Measurements from ENCODE around the gene SHLD1.

SHLD1 gene

GRCh38 chr20:5784735-5785134 is 34.5 kb downstream of the SHLD1 start:
- no peaks in the 10 kb centered on the region for H3K36me3 ChIP-seq (ENCODE audit: control insufficient read depth in 1 of 2, insufficient read depth in 2 of 2, low read depth in 1 of 2, low read length in 2 of 2)
- no peak overlapping the region for H2AK5ac ChIP-seq (ENCODE audit: low read length, severe bottlenecking)
- no peaks in the 10 kb centered on the region for H3K79me1 ChIP-seq (replicated peaks; ENCODE audit: low read length, poor library complexity, severe bottlenecking)
- no peak overlapping the region for H4K8ac ChIP-seq (ENCODE audit: low read length)
- no peak overlapping the region for H2BK12ac ChIP-seq (ENCODE audit: low read length in 2 of 2)
- no peak overlapping the region for H4K91ac ChIP-seq (ENCODE audit: low read length)
- no peak overlapping the region for H3K23ac ChIP-seq (ENCODE audit: low read length in 2 of 2)
- H3K27me3 ChIP-seq (ENCODE audit: control insufficient read depth in 1 of 2, insufficient read depth in 1 of 2, low read length in 2 of 2) = no peaks in the 10 kb centered on the region
- peaks cover 5% of the 10 kb centered on the region for H3K4me1 ChIP-seq (ENCODE audit: control insufficient read depth, insufficient read depth, low read depth, low read length)
- H3K9me3 ChIP-seq (ENCODE audit: control insufficient read depth, low read length) = no peaks in the 10 kb centered on the region
- no peak overlapping the region for H3K4me2 ChIP-seq (ENCODE audit: low read length, poor library complexity, severe bottlenecking)
- no peak for DNase-seq
- no peak overlapping the region for H3K9ac ChIP-seq (ENCODE audit: low read length)
- H2BK15ac ChIP-seq (ENCODE audit: low read depth, poor library complexity, severe bottlenecking) = no peak overlapping the region
- no peak overlapping the region for H3K27ac ChIP-seq (ENCODE audit: low read length, poor library complexity, severe bottlenecking)
- H2BK120ac ChIP-seq (ENCODE audit: low read depth, low read length) = no peak overlapping the region
- H3K14ac ChIP-seq (ENCODE audit: low read length in 2 of 2) = no peak overlapping the region
- no peak overlapping the region for H3K4me3 ChIP-seq (ENCODE audit: insufficient read depth in 1 of 2, low read depth in 1 of 2, low read length in 2 of 2)
- 96% methylated on average over 7 of the region's 8 CpGs for WGBS
- no peak overlapping the region for H3K4ac ChIP-seq (ENCODE audit: low read depth in 1 of 2, low read length in 2 of 2)
- H3K18ac ChIP-seq (ENCODE audit: low read depth in 1 of 2, low read length in 2 of 2) = no peak overlapping the region
- no peak overlapping the region for H2BK5ac ChIP-seq (ENCODE audit: low read depth, low read length, poor library complexity, severe bottlenecking)
- no peak overlapping the region for H2AFZ ChIP-seq (ENCODE audit: low read depth, low read length)

DNA sequence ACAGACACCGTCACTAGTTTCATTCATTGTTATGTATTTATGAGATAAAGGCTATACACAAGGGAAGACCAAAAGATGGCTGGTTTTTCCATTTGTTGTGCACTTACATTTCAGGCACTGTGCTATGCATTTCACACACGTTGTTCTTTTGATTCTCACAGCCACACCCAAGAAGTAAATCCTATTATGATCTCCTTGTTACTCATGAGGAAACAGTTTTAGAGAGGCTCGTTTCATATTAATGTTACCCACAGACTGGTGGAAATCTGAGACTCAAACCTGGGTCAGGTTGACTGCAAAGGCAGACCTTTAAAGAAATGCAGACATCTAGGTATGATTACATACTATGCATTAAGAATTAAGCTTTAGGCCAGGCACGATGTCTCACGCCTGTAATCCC is 34.9 kb downstream of the SHLD1 start:
- Histone ChIP-seq H4K8ac (ENCODE audit: low read length) (no peak overlapping the region), H4K91ac (ENCODE audit: low read length) (no peak overlapping the region), H3K9me3 (ENCODE audit: control insufficient read depth, low read length) (no peaks in the 10 kb centered on the region), H2BK15ac (ENCODE audit: low read depth, poor library complexity, severe bottlenecking) (no peak overlapping the region), H3K4me3 (ENCODE audit: insufficient read depth in 1 of 2, low read depth in 1 of 2, low read length in 2 of 2) (no peak overlapping the region), H3K36me3 (ENCODE audit: control insufficient read depth in 1 of 2, insufficient read depth in 2 of 2, low read depth in 1 of 2, low read length in 2 of 2) (no peaks in the 10 kb centered on the region), H2AK5ac (ENCODE audit: low read length, severe bottlenecking) (no peak overlapping the region), H3K18ac (ENCODE audit: low read depth in 1 of 2, low read length in 2 of 2) (no peak overlapping the region), H3K4me2 (ENCODE audit: low read length, poor library complexity, severe bottlenecking) (no peak overlapping the region), H3K23ac (ENCODE audit: low read length in 2 of 2) (no peak overlapping the region), H3K4ac (ENCODE audit: low read depth in 1 of 2, low read length in 2 of 2) (no peak overlapping the region), H2AFZ (ENCODE audit: low read depth, low read length) (no peak overlapping the region), H2BK5ac (ENCODE audit: low read depth, low read length, poor library complexity, severe bottlenecking) (no peak overlapping the region), H3K27ac (ENCODE audit: low read length, poor library complexity, severe bottlenecking) (no peak overlapping the region), H3K79me1 (replicated peaks; ENCODE audit: low read length, poor library complexity, severe bottlenecking) (no peaks in the 10 kb centered on the region), H2BK12ac (ENCODE audit: low read length in 2 of 2) (no peak overlapping the region), H2BK120ac (ENCODE audit: low read depth, low read length) (no peak overlapping the region), H3K27me3 (ENCODE audit: control insufficient read depth in 1 of 2, insufficient read depth in 1 of 2, low read length in 2 of 2) (no peaks in the 10 kb centered on the region), H3K14ac (ENCODE audit: low read length in 2 of 2) (no peak overlapping the region), H3K9ac (ENCODE audit: low read length) (no peak overlapping the region), H3K4me1 (ENCODE audit: control insufficient read depth, insufficient read depth, low read depth, low read length) (peaks cover 5% of the 10 kb centered on the region)
- no peak for DNase-seq
- 98% methylated on average over 3 of the region's 5 CpGs for WGBS

DNA sequence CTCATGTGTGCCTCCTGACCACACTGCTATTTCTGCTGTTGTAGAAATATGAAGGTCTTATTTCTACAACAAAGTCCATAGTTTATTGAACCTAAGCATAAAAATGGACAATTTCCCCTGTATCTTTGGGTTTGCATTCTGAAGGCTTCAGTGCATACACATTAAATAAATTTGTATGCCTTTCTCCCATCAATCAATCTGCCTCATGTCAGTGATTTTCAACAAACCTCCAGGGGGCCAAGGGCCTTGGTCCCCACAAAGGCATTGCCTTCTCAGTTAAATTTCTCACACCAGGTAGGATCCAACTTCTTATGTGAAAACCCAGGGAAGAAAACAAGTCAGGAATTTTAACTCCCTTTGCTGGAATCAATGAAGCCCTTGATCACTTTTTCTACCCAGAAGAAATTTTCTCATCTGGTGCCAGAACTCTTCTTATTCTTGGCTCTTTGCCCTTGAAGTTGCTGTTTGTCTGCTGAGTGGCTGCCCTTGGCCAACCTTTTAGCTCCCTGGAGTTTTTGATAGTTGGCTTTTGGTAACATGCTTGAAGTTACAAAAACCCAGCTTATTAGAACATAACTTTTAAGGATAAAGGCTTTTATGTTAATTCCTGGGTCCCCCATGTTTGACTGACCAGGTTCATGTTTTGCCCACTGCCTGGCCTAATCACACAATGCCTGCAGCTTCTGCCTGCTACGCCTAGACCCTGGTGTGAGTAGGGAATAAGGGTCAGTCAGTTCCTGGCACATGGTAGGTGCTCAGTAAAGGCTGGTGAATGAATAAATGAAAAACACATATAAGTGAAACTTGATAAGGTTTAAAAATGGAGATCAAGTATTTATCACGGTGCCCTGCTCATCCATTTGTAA is 37.0 kb downstream of the SHLD1 start:
- Histone ChIP-seq H2BK5ac (ENCODE audit: low read depth, low read length, poor library complexity, severe bottlenecking) (no peak overlapping the region), H3K9me3 (ENCODE audit: control insufficient read depth, low read length) (no peaks in the 10 kb centered on the region), H3K4ac (ENCODE audit: low read depth in 1 of 2, low read length in 2 of 2) (no peak overlapping the region), H4K8ac (ENCODE audit: low read length) (no peak overlapping the region), H2BK120ac (ENCODE audit: low read depth, low read length) (no peak overlapping the region), H3K9ac (ENCODE audit: low read length) (peak overlapping the region; percentile 39), H3K27ac (ENCODE audit: low read length, poor library complexity, severe bottlenecking) (peak overlapping the region; percentile 28), H2BK15ac (ENCODE audit: low read depth, poor library complexity, severe bottlenecking) (no peak overlapping the region), H3K27me3 (ENCODE audit: control insufficient read depth in 1 of 2, insufficient read depth in 1 of 2, low read length in 2 of 2) (no peaks in the 10 kb centered on the region), H3K4me1 (ENCODE audit: control insufficient read depth, insufficient read depth, low read depth, low read length) (peaks cover 3% of the 10 kb centered on the region), H2AK5ac (ENCODE audit: low read length, severe bottlenecking) (no peak overlapping the region), H3K18ac (ENCODE audit: low read depth in 1 of 2, low read length in 2 of 2) (no peak overlapping the region), H3K79me1 (replicated peaks; ENCODE audit: low read length, poor library complexity, severe bottlenecking) (no peaks in the 10 kb centered on the region), H3K23ac (ENCODE audit: low read length in 2 of 2) (no peak overlapping the region), H4K91ac (ENCODE audit: low read length) (no peak overlapping the region), H2AFZ (ENCODE audit: low read depth, low read length) (no peak overlapping the region), H3K4me2 (ENCODE audit: low read length, poor library complexity, severe bottlenecking) (no peak overlapping the region), H3K4me3 (ENCODE audit: insufficient read depth in 1 of 2, low read depth in 1 of 2, low read length in 2 of 2) (peak overlapping the region in 1 of 2 experiments; percentile 40), H3K14ac (ENCODE audit: low read length in 2 of 2) (no peak overlapping the region), H3K36me3 (ENCODE audit: control insufficient read depth in 1 of 2, insufficient read depth in 2 of 2, low read depth in 1 of 2, low read length in 2 of 2) (no peaks in the 10 kb centered on the region), H2BK12ac (ENCODE audit: low read length in 2 of 2) (peak overlapping the region in 1 of 2 experiments; percentile 84)
- WGBS = 89% methylated on average over 1 of the region's 2 CpGs
- DNase-seq = peak; percentile 31

GRCh38 chr20:5787796-5788165 is 37.6 kb downstream of the SHLD1 start:
- no peak overlapping the region for H3K4ac ChIP-seq (ENCODE audit: low read depth in 1 of 2, low read length in 2 of 2)
- H3K23ac ChIP-seq (ENCODE audit: low read length in 2 of 2) = no peak overlapping the region

More at GRCh38 chr20:5787796-5788165, 37.6 kb downstream of the SHLD1 start:
- H3K4me2 ChIP-seq (ENCODE audit: low read length, poor library complexity, severe bottlenecking) = no peak overlapping the region
- H2BK120ac ChIP-seq (ENCODE audit: low read depth, low read length) = no peak overlapping the region
- H2BK5ac ChIP-seq (ENCODE audit: low read depth, low read length, poor library complexity, severe bottlenecking) = no peak overlapping the region
- H3K36me3 ChIP-seq (ENCODE audit: control insufficient read depth in 1 of 2, insufficient read depth in 2 of 2, low read depth in 1 of 2, low read length in 2 of 2) = no peaks in the 10 kb centered on the region
- H4K91ac ChIP-seq (ENCODE audit: low read length) = no peak overlapping the region
- H3K9ac ChIP-seq (ENCODE audit: low read length) = peak overlapping the region; percentile 39
- H3K9me3 ChIP-seq (ENCODE audit: control insufficient read depth, low read length) = no peaks in the 10 kb centered on the region
- peaks cover 3% of the 10 kb centered on the region for H3K4me1 ChIP-seq (ENCODE audit: control insufficient read depth, insufficient read depth, low read depth, low read length)
- no peaks in the 10 kb centered on the region for H3K27me3 ChIP-seq (ENCODE audit: control insufficient read depth in 1 of 2, insufficient read depth in 1 of 2, low read length in 2 of 2)
- no peaks in the 10 kb centered on the region for H3K79me1 ChIP-seq (replicated peaks; ENCODE audit: low read length, poor library complexity, severe bottlenecking)
- H2AFZ ChIP-seq (ENCODE audit: low read depth, low read length) = no peak overlapping the region
- H2BK12ac ChIP-seq (ENCODE audit: low read length in 2 of 2) = no peak overlapping the region
- no peak overlapping the region for H3K14ac ChIP-seq (ENCODE audit: low read length in 2 of 2)
- no peak overlapping the region for H3K4me3 ChIP-seq (ENCODE audit: insufficient read depth in 1 of 2, low read depth in 1 of 2, low read length in 2 of 2)
- no peak overlapping the region for H3K27ac ChIP-seq (ENCODE audit: low read length, poor library complexity, severe bottlenecking)
- H2BK15ac ChIP-seq (ENCODE audit: low read depth, poor library complexity, severe bottlenecking) = no peak overlapping the region
- no peak overlapping the region for H2AK5ac ChIP-seq (ENCODE audit: low read length, severe bottlenecking)
- no peak overlapping the region for H3K18ac ChIP-seq (ENCODE audit: low read depth in 1 of 2, low read length in 2 of 2)
- no peak for DNase-seq
- H4K8ac ChIP-seq (ENCODE audit: low read length) = no peak overlapping the region

All from mesenchymal stem cell (in vitro differentiated cells and primary cell).